HCT116 (cell line): ENCODE measurements around the gene RAP1GAP2.

Experiments
- ELF1 ChIP-seq: IDR thresholded peaks from 2 replicates; pipeline ENCODE4 v1.6.1; 2012; ENCODE audit warnings: low read depth, borderline replicate concordance
- EZH2 ChIP-seq: fragments of 200-600 bp; sonication (generic); IDR thresholded peaks from 2 replicates; pipeline ENCODE4 v1.6.1; 2017; ENCODE audit warnings: antibody characterized with exemption, mixed run types
- EZH2phosphoT487 ChIP-seq: fragments of 200-600 bp; IDR thresholded peaks from 2 replicates; pipeline ENCODE4 v1.6.1; 2018; ENCODE audit warnings: antibody characterized with exemption, borderline replicate concordance
- POLR2AphosphoS5 ChIP-seq: IDR thresholded peaks from 2 replicates; pipeline ENCODE4 v1.6.1; 2011; ENCODE audit warnings: mild to moderate bottlenecking, low read depth, low read length, moderate library complexity
- RAD21 ChIP-seq: IDR thresholded peaks from 2 replicates; pipeline ENCODE4 v1.6.1; 2012; ENCODE audit warnings: low read depth, mild to moderate bottlenecking
- ZNF274 ChIP-seq: fragments of 200-500 bp; sonication (Bioruptor generic); IDR thresholded peaks from 2 replicates; pipeline ENCODE4 v1.6.1; 2014; ENCODE audit warnings: mild to moderate bottlenecking, low read depth, low read length, inconsistent platforms
- TF ChIP-seq, protein P1 (sequence below), 3 experiments: fragments of 200-600 bp in 1 of 3; sonication (generic) in 1 of 3; IDR thresholded peaks in 2 of 3; conservative IDR thresholded peaks in 1 of 3; 2 replicates each; pipeline ENCODE4 v1.5.1; 2012 to 2017; ENCODE audit warnings: low read depth in 2 of 3, low read length in 2 of 3, antibody characterized with exemption in 1 of 3, borderline replicate concordance in 1 of 3, control low read depth in 1 of 3, mild to moderate bottlenecking in 1 of 3, mixed read lengths in 1 of 3, mixed run types in 1 of 3, moderate library complexity in 1 of 3; ENCODE audit not compliant: insufficient read depth in 1 of 3

DNA sequence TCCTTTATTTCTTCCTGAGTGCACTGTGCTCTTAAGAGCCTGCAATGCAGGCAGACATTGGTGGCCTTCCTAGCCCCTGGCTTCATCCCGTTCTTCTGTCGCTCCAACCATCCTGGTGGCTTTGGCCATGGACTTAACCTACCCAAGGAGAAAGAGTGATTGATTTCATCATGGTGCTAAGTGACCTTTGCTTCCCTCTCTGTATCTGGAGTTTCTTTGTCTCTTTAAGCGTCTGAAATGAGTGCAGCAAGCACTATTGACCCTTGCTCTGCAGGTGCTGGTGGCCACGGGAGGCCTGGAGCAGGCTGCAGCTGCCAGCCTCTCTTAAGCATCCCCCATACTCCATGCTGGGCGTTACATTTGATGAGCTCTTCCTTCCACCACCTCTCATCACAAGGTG is 60.5 kb downstream of the RAP1GAP2 start:
- TF ChIP-seq ELF1 (no peak), EZH2phosphoT487 (no peak), RAD21 (no peak), POLR2AphosphoS5 (no peak), ZNF274 (no peak), EZH2 (no peak)
- TF ChIP-seq, protein P1, sequence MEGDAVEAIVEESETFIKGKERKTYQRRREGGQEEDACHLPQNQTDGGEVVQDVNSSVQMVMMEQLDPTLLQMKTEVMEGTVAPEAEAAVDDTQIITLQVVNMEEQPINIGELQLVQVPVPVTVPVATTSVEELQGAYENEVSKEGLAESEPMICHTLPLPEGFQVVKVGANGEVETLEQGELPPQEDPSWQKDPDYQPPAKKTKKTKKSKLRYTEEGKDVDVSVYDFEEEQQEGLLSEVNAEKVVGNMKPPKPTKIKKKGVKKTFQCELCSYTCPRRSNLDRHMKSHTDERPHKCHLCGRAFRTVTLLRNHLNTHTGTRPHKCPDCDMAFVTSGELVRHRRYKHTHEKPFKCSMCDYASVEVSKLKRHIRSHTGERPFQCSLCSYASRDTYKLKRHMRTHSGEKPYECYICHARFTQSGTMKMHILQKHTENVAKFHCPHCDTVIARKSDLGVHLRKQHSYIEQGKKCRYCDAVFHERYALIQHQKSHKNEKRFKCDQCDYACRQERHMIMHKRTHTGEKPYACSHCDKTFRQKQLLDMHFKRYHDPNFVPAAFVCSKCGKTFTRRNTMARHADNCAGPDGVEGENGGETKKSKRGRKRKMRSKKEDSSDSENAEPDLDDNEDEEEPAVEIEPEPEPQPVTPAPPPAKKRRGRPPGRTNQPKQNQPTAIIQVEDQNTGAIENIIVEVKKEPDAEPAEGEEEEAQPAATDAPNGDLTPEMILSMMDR (IDR thresholded peaks at IDR 0.05 in 2 of 3, conservative IDR thresholded peaks at IDR 0.05 in 1 of 3; ENCODE audit: borderline replicate concordance in 1 of 3, insufficient read depth in 1 of 3, low read depth in 2 of 3, low read length in 2 of 3) = no peak
